Measurements from ENCODE around the gene COL8A1. TPM values are rescaled to one million over a fixed set of nuclear protein-coding genes. Genes with fewer than 3 reads are reported as not detected.

COL8A1 gene
- total RNA-seq (2022; extraction: Qiagen RNA extraction), result not detected in 5 replicates

GRCh38 chr3:99638167-99638948 lies at the start of gene COL8A1:
Gene COL8A1, plus strand, starts transcription at chr3:99638594. Its CDS starts 152,089 bp downstream, at chr3:99790683.

GRCh38 chr3:99817437-99818240 lies 179.2 kb downstream of the COL8A1 start, which contains the start of gene CMSS1:
Gene CMSS1, plus strand, starts transcription at chr3:99817862.

Other genes with a start within 250 kb of the COL8A1 start
- gene CMSS1, start 179.3 kb downstream of the COL8A1 start, total RNA-seq (2022; extraction: Qiagen RNA extraction), result 52.9 to 59.8 TPM (median 57.0 TPM) in 5 replicates

Measured in A549 treated with CORT108297 at 1 μM for 4 hours (cell line).